Peyer's patch (tissue), 4 donors: ENCODE data around the gene KBTBD6. TPM values are rescaled to one million over a fixed set of nuclear protein-coding genes. Genes with fewer than 3 reads are reported as not detected.
"Not testable (repeated sequence)": the region's sequence is repeated elsewhere in the genome, so short reads cannot be mapped to it uniquely, and the experiment has no call there.

Experiments used
- DNase-seq, 3 donors: peaks; one replicate each; pipeline ENCODE4 v3.0.0-alpha.2; 2017 to 2019
- H3K27ac ChIP-seq, 4 donors: fragments of 200-600 bp; sonication (generic); one replicate each; pipeline ENCODE4 v1.5.1; 2016 to 2019
- H3K27me3 ChIP-seq, 2 donors: fragments of 200-600 bp; sonication (generic); one replicate each; pipeline ENCODE4 v1.5.1; 2019
- H3K36me3 ChIP-seq, 3 donors: fragments of 200-600 bp; sonication (generic); one replicate each; pipeline ENCODE4 v1.5.1; 2016 to 2019
- H3K4me1 ChIP-seq, 4 donors: fragments of 200-600 bp; sonication (generic); one replicate each; pipeline ENCODE4 v1.5.1; 2016 to 2019
- H3K4me3 ChIP-seq, 4 donors: fragments of 200-600 bp; sonication (generic); 1 replicate in 3 of 4; 2 replicates in 1 of 4; pipeline ENCODE4 v1.5.1; 2016 to 2019; ENCODE audit warnings: mild to moderate bottlenecking in 1 of 4
- H3K9me3 ChIP-seq, 4 donors: fragments of 200-600 bp; sonication (generic); one replicate each; pipeline ENCODE4 v1.5.1; 2016 to 2019; ENCODE audit warnings: mild to moderate bottlenecking in 1 of 4
- POLR2A ChIP-seq, 2 donors: fragments of 450-650 bp; IDR thresholded peaks; one replicate each; pipeline ENCODE4 v1.5.1; 2017; ENCODE audit warnings: antibody characterized with exemption in 2 of 2, mild to moderate bottlenecking in 2 of 2, moderate library complexity in 2 of 2
- small RNA-seq, 2 donors: library from RNA; depleted of rRNA; stranded (forward); fragments of <200 nt; gene quantifications; one replicate each; pipeline ENCODE3, GENCODE V24; 2016
- total RNA-seq, 4 donors: library from RNA; depleted of rRNA; stranded (reverse); fragments of >200 nt; gene quantifications; one replicate each; pipeline ENCODE4 v1.1.0, GENCODE V29; 2016
- TF ChIP-seq, protein P1 (sequence below), 6 experiments: fragments of 450-650 bp in 4 of 6; fragments of 200-600 bp in 2 of 6; sonication (generic) in 1 of 6; IDR thresholded peaks; one replicate each; pipeline ENCODE4 v1.5.1; 2017 to 2019; ENCODE audit warnings: antibody characterized with exemption in 6 of 6, mild to moderate bottlenecking in 3 of 6, moderate library complexity in 1 of 6

Gene KBTBD6
- total RNA-seq, 4 donors from 2014 or later = 1.4 to 3.3 (median 3.1) TPM

DNA sequence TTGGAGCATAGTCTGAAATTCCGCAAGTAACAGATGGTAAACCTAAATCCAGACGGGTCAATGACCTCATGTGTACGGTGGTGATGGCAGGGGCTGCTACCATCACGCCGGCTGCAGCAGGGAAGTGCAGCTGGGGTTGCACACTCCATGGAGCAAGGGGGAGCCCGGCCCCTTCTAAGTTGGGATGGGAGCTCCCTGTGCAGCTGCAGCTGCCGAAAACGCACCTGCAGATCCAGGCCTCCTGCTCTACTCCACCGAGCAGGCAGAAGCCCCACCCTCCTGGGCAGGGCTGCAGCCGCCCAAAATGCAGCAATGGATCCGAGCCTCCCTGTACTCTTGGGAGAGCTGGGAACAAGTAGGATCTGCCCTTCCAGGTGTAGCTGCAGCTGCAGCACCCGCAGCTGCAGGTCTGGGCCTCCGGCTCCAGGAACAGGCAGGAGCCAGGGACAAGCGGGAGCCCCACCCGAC is 25.5 kb downstream of the KBTBD6 start:
- Histone ChIP-seq H3K4me1 (no peaks in the 10 kb centered on the region), H3K36me3 (no peaks in the 10 kb centered on the region), H3K4me3 (no peak overlapping the region), H3K9me3 (no peaks in the 10 kb centered on the region), H3K27me3 (no peaks in the 10 kb centered on the region), H3K27ac (no peak overlapping the region)
- DNase-seq = no peak
- TF ChIP-seq, protein P1, sequence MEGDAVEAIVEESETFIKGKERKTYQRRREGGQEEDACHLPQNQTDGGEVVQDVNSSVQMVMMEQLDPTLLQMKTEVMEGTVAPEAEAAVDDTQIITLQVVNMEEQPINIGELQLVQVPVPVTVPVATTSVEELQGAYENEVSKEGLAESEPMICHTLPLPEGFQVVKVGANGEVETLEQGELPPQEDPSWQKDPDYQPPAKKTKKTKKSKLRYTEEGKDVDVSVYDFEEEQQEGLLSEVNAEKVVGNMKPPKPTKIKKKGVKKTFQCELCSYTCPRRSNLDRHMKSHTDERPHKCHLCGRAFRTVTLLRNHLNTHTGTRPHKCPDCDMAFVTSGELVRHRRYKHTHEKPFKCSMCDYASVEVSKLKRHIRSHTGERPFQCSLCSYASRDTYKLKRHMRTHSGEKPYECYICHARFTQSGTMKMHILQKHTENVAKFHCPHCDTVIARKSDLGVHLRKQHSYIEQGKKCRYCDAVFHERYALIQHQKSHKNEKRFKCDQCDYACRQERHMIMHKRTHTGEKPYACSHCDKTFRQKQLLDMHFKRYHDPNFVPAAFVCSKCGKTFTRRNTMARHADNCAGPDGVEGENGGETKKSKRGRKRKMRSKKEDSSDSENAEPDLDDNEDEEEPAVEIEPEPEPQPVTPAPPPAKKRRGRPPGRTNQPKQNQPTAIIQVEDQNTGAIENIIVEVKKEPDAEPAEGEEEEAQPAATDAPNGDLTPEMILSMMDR (IDR thresholded peaks at IDR 0.05) = no peak
- TF ChIP-seq POLR2A (IDR thresholded peaks at IDR 0.05) = no peak

- Histone ChIP-seq H3K27me3 (no peaks in the 10 kb centered on the region), H3K4me1 (no peaks in the 10 kb centered on the region), H3K27ac (no peak overlapping the region), H3K36me3 (no peaks in the 10 kb centered on the region), H3K4me3 (no peak overlapping the region), H3K9me3 (no peaks in the 10 kb centered on the region)
- TF ChIP-seq POLR2A (IDR thresholded peaks at IDR 0.05) = no peak
- TF ChIP-seq, protein P1 (IDR thresholded peaks at IDR 0.05) = no peak
- DNase-seq = no peak
Observed at GRCh38 chr13:41099986-41100385, 32.6 kb downstream of the KBTBD6 start.

DNA sequence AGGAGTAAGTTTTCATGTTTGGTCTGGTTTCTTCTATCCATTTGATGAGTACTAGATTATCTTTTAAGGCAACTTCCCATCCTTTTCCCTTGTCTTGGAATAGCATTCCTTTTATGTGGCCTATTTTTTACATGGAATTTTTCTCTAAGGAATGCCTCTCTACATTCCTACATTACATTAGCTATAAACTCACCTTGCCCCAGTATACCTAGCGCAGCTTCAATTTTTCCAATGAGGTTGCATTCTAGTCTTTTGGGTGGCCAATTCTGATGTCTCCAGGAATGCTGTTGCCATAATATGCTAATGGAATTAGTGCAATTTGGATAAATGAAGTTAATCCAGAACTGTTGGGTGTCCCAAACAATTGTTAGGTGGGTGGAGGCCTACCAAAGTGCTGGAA is 33.8 kb downstream of the KBTBD6 start:
- Histone ChIP-seq H3K4me1 (no peaks in the 10 kb centered on the region), H3K4me3 (no peak overlapping the region), H3K9me3 (no peaks in the 10 kb centered on the region), H3K36me3 (no peaks in the 10 kb centered on the region), H3K27ac (no peak overlapping the region), H3K27me3 (no peaks in the 10 kb centered on the region)
- TF ChIP-seq POLR2A (IDR thresholded peaks at IDR 0.05) = no peak
- TF ChIP-seq, protein P1 (IDR thresholded peaks at IDR 0.05) = no peak
- no peak for DNase-seq

- not testable (repeated sequence) for H3K36me3 ChIP-seq, H3K9me3 ChIP-seq
Observed at GRCh38 chr13:41095681-41096080, 36.9 kb downstream of the KBTBD6 start.

GRCh38 chr13:41085961-41086585 is 46.5 kb downstream of the KBTBD6 start:
- Histone ChIP-seq H3K27ac (no peak overlapping the region), H3K4me1 (no peaks in the 10 kb centered on the region), H3K27me3 (no peaks in the 10 kb centered on the region), H3K4me3 (no peak overlapping the region), H3K36me3 (peaks cover 0 to 21% (median 0%) of the 10 kb centered on the region in 3 donors), H3K9me3 (no peaks in the 10 kb centered on the region)
- DNase-seq = no peak
- TF ChIP-seq POLR2A (IDR thresholded peaks at IDR 0.05) = no peak
- TF ChIP-seq, protein P1 (IDR thresholded peaks at IDR 0.05) = no peak

More at GRCh38 chr13:41095681-41096080, 36.9 kb downstream of the KBTBD6 start:
- DNase-seq, H3K27me3 ChIP-seq, H3K4me3 ChIP-seq, H3K27ac ChIP-seq, H3K4me1 ChIP-seq: not testable (repeated sequence)

DNA sequence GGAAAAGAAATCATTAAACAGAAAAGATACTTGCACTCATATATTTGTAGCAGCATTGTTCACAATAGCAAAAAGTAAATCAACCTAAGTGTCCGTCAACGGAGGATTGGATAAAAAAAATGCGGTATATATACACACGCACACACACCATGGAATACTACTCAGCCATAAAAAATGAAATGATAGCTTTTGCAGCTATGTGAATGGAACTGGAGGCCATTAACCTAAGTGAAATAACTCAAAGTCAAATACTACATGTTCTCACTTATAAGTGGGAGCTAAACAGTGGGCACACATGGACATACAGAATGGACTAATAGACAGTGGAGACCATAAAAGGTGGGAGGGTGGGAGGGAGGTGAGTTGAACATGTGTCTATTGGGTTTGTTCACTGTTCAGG is 52.9 kb downstream of the KBTBD6 start:
- no peaks in the 10 kb centered on the region for H3K27me3 ChIP-seq
- DNase-seq = no peak
- H3K27ac ChIP-seq = no peak overlapping the region
- H3K4me3 ChIP-seq = no peak overlapping the region
- no peaks in the 10 kb centered on the region for H3K9me3 ChIP-seq
- no peaks in the 10 kb centered on the region for H3K4me1 ChIP-seq
- TF ChIP-seq POLR2A (IDR thresholded peaks at IDR 0.05) = no peak
- TF ChIP-seq, protein P1 (IDR thresholded peaks at IDR 0.05) = no peak
- H3K36me3 ChIP-seq = peaks cover 0 to 60% (median 0%) of the 10 kb centered on the region in 3 donors

Small RNA genes lying within 50 kb of the gene (small RNA-seq; reads per million reads assigned to genes)
- 0 reads per million in 2 donors for gene MIR3168
- 0 reads per million in 2 donors for gene RN7SL597P

Other genes starting within 250 kb of the KBTBD6 start
- 100 to 1,000 TPM in 2 of 4 donors, 10 to 100 TPM in 2; 77.7 to 145 (median 106) TPM for gene ELF1, start 113.5 kb downstream of the KBTBD6 start, total RNA-seq
- gene WBP4, start 71.3 kb downstream of the KBTBD6 start, total RNA-seq = 10 to 100 TPM in 1 of 4 donors, 1 to 10 TPM in 3; 8.4 to 13.2 (median 8.6) TPM
- 1 to 10 TPM; 3.3 to 6.7 (median 5.8) TPM for gene KBTBD7, start 61.8 kb upstream of the KBTBD6 start, total RNA-seq
- gene MTRF1, start 130.8 kb upstream of the KBTBD6 start, total RNA-seq = 10 to 100 TPM; 10.7 to 29.6 (median 21.4) TPM
- gene NAA16, start 178.5 kb upstream of the KBTBD6 start, total RNA-seq = 10 to 100 TPM; 11.6 to 74.3 (median 16.6) TPM